GM18868 (cell line): ENCODE data around the gene AMN.
A peak's percentile ranks its signal among the peaks of the same experiment; 100 is the strongest.

ENCODE experiments used
- ATAC-seq: cut with Tn5 transposase; IDR thresholded peaks from one replicate; pipeline ENCODE4 v1.9.1; 2021; ENCODE audit warnings: mild to moderate bottlenecking, moderate library complexity; ENCODE audit not compliant: unreplicated experiment

Gene AMN

GRCh38 chr14:102898776-102899515 lies 23.5 kb upstream of the AMN start:
- ATAC-seq: no peak

DNA sequence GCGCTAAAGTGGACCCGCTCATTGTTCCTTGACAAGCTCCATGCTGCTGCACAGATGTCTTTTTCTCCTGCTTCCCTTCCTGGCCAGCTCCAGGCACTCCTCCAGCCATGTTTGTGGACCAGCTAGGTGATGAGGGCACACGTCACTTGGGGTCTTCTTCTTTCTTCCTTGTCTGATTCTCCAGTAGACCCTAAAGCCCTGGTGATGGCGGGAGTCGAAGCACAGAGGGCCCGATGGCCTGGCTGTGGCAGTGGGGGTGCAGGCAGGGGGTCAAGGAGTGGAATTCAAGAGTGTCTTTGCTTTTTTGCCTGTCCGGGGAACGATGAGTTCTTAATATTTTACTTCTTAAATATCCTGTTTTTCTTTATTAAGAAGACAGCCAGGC lies 23.0 kb upstream of the AMN start:
- no peak for ATAC-seq

DNA sequence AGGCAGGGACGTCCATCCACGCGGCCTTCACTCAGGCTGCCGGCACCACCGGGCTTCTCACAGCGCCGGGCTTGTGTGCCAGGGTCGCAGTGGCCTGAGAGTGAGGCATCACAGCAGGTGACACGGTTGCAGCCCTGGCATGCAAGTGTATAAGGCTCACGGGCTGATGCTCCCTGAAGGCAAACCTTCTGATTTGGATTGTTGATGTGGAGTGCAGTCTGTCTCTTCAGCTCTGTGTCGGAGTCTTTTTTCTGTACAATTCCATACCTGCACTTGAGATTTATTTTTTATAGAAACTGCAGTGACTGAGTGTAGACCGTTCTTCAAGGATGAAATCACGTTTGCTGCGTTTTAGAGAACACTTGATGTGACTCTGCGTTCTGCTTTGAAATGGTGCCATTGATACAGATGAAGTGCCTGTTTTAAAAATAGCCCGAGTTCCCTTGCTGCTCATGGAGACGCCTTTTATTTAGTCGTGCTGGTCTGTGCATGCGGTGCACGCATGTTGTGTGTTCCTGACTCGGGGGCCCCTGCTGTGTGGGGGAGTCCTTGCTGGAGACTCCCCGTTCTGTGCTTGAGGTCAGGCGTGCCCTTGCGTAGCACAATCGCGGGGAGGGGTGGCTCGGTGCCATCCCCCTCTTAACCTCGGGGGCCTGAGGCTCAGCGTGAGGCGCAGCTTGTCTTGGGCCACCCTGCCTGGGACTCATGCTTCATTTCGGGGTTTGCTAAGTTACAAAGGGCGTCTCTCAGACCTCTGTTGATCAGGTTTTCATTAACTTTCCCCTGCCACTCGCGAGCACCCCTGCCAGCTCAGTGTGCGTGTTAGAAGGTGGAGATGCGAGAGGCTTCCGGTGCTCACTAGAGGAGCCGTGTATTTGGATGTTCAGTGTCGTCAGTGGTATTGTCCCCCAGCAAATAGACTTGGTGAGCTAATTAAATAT lies 21.6 kb upstream of the AMN start:
- ATAC-seq: peak; percentile 64

DNA sequence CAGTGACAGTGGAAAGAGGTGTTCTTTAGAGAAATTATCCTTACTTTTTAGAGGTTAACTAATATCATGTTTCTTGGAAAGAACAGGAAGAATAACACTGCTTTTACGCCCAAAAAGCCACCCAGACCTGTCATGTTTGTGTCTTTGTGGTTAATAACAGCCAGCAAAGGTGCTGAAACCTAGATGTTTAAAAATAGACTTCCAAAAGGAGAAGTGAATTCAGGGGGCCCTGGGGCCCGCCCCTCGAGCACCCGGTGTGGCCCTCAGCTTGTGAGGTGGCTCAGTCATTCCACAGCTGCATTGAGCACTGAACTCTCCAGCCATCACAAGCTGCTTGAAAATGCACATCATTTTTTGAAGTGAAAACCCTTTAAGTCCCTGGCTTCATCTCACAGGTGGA lies 20.8 kb upstream of the AMN start:
- peak; percentile 78 for ATAC-seq

GRCh38 chr14:102902086-102902485 lies 20.4 kb upstream of the AMN start:
- peak; percentile 14 for ATAC-seq

DNA sequence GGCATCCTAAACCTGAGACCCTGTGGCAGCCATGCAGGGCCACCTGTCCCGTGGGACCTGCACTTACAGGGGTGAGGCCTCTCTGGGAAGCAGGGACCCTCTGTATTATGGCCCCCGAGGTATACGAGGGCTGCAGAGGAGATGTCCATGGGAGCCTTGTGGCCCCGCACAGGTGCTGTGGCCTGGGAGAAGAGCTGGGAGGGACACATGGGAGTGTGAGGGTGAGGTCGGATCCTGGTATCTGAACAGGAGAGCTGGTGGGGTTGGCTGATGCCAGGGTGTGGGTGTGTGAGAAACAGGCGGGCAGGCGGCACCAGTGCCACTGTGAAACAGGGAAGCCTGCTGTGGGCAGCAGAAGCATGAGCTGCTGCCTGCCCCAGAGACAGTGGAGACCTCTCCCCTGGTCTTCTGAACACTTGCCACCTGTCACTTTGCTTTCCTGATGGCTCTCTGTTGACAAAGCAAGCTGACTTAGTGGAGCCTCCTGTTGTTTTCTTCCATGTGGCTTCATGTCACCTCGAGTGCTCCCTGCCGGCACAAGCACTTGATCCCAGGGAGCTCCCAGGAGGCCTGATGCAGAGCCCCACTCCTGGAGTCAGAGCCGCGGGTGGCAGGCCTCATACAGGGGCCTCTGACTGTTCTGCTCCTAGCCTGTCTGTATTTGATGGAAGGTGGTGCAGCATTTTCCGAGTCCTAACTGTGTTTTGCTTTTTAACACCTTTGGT lies 19.8 kb upstream of the AMN start:
- ATAC-seq: no peak

DNA sequence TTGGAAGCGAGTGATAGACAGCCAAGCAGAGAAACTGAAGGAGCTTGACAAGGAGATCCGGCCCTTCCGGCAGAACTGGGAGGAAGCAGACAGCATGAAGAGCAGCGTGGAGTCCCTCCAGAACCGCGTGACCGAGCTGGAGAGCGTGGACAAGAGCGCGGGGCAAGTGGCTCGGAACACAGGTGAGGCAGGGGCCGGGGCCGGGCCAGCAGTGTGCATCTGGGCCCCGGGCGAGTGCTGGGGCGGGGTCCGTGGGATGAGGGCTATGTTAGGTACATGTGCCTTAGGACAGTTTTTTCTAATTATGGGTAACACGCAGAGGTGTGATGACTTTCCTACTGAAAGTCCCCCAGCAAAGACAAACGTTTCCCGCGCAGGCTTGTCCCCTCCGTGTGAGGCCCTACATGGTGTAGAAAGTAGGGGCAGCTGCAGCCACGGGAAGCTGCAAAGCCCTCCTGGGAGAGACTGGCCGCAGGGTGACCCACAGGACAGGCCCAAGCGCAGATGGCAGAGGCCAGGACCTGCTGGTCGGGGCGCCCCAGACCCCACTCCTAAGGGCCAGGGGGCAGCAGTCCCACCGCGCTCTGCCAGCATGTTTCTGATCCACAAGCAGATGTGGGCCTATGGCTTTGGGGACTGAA lies 19.1 kb upstream of the AMN start:
- ATAC-seq: no peak

DNA sequence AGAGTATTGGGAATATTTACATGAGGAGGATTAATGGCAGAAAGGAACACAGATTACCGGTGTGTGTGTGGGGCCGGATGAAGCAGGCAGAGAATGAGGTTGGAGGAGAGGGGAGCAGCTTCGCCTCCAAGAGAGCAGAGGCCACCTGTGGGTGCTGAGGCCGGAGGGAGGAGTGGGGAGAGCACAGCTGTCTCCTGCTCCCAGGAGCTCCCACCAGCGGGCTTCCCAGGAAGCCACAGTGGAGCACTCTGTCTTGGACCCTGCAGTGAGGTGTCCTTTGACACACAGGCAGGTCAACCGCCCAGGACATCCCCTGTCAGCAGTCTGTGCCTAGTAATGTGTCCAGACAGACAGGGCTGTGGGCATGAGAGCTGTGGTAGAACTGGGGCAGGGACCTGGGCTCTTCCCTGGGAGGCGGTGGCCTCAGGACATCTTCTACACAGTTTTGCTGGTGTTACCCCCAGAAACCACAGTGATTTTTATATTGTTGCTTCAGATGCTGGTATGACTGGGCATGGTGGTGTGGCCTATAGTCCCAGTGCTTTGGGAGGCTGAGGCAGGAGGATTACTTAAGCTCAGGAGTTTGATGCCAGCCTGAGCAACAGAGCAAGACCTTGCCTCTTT lies 18.5 kb upstream of the AMN start:
- no peak for ATAC-seq

- ATAC-seq: no peak
Observed at GRCh38 chr14:102905116-102906108, 17.1 kb upstream of the AMN start.

GRCh38 chr14:102906616-102907302 lies 15.7 kb upstream of the AMN start:
- no peak for ATAC-seq

GRCh38 chr14:102907303-102907844 lies 15.1 kb upstream of the AMN start:
- ATAC-seq: no peak

- no peak for ATAC-seq
Observed at GRCh38 chr14:102907980-102908730, 14.3 kb upstream of the AMN start.

- ATAC-seq: no peak
Observed at GRCh38 chr14:102908766-102909455, 13.6 kb upstream of the AMN start.

GRCh38 chr14:102909462-102909861 lies 13.0 kb upstream of the AMN start:
- no peak for ATAC-seq

- no peak for ATAC-seq
Observed at GRCh38 chr14:102909911-102910310, 12.6 kb upstream of the AMN start.

DNA sequence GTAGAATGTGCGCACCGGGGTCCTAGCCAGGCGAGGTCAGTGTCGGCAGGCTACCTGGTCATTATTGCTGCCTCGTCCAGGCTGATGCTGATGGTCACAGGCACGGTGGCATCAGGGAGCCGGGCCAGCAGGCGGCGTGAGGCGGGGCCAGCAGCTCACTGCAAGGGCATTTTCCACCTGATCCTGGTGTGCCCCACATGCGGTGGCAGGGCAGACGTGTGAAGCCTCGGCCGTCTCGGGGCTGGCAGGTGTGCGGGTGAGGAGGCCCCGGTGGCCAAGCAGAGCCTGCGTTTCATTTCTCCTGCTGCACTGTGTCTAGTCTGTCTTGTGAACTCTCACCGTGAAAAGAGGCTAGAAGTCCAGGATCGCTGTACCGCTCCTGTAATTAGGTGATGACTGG lies 12.0 kb upstream of the AMN start:
- ATAC-seq: no peak

DNA sequence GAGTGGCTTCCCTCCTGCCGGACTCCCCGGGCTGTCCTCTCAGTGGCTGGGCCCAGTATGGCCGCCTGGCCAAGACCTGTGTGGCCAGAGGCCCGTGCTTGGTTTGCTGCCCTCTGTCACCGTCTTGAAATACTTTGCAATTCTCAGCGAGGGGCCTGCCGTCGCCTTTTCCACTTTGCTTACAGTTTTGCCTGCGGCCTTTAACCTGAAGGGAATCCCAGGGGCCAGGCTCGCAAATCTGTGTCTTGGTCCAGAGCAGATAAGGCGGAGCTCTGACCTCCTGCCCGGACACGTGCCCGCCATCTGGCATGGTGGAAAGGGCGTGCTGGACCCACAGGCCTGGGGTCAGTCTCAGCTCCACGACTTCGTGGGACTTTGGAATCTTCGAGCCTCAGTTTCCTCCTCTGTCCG lies 10.9 kb upstream of the AMN start:
- no peak for ATAC-seq
